HG03196 (cell line): ENCODE data around the gene MICAL2.

Source experiments
- ATAC-seq: cut with Tn5 transposase; IDR thresholded peaks from one replicate; pipeline ENCODE4 v1.9.1; 2021; ENCODE audit not compliant: unreplicated experiment

Gene MICAL2

GRCh38 chr11:12269446-12270214 is 159.2 kb downstream of the MICAL2 start:
- ATAC-seq, result no peak

GRCh38 chr11:12270215-12270797 is 159.9 kb downstream of the MICAL2 start:
- ATAC-seq, result no peak

GRCh38 chr11:12270817-12271216 is 160.4 kb downstream of the MICAL2 start:
- no peak for ATAC-seq

- ATAC-seq, result no peak
These were observed 160.9 kb downstream of the MICAL2 start for GRCh38 chr11:12271241-12271640.

- ATAC-seq, result no peak
These were observed 161.5 kb downstream of the MICAL2 start for GRCh38 chr11:12271826-12272366.

- no peak for ATAC-seq
These were observed 162.6 kb downstream of the MICAL2 start for GRCh38 chr11:12272821-12273617.

- no peak for ATAC-seq
These were observed 163.2 kb downstream of the MICAL2 start for GRCh38 chr11:12273618-12273995.

GRCh38 chr11:12274056-12274455 is 163.7 kb downstream of the MICAL2 start:
- no peak for ATAC-seq

- ATAC-seq, result no peak
These were observed 164.3 kb downstream of the MICAL2 start for GRCh38 chr11:12274558-12275197.

- ATAC-seq, result no peak
These were observed 165.4 kb downstream of the MICAL2 start for GRCh38 chr11:12275818-12276217.

- ATAC-seq, result no peak
These were observed 166.0 kb downstream of the MICAL2 start for GRCh38 chr11:12276356-12276755.

- no peak for ATAC-seq
These were observed 166.6 kb downstream of the MICAL2 start for GRCh38 chr11:12276831-12277475.

- ATAC-seq, result no peak
These were observed 168.6 kb downstream of the MICAL2 start for GRCh38 chr11:12278766-12279671.

GRCh38 chr11:12279672-12280108 is 169.3 kb downstream of the MICAL2 start:
- no peak for ATAC-seq

GRCh38 chr11:12280199-12280837 is 169.9 kb downstream of the MICAL2 start:
- ATAC-seq, result no peak

GRCh38 chr11:12280838-12281565 is 170.6 kb downstream of the MICAL2 start:
- ATAC-seq, result no peak

GRCh38 chr11:12281571-12282478 is 171.4 kb downstream of the MICAL2 start:
- ATAC-seq, result peak; percentile 60
